ENCODE data around the gene SLFN12L. TPM values are rescaled to one million over a fixed set of nuclear protein-coding genes. Genes with fewer than 3 reads are reported as not detected.

The SLFN12L gene
- total RNA-seq, 1 donor from 2014 or later, result 2.4 TPM

DNA sequence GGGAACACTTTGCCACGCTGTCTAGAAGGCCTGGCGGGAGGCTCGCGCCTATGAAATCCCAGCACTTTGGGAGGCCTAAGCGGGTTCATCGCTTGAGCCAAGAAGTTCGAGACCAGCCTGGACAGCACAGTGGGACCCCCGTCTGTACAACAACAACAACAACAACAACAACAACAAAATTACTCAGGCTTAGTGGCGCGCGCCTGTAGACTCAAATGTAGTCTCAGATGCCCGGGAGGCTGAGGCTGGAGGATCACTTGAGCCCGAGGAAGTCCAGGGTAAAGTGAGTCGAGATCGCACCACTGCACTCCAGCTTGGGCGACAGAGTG, 88.6 kb downstream of the SLFN12L start:
- intact Hi-C loops (cut with micrococcal nuclease), result loop anchor here (1.0 to 2.0 kb wide), 6 partner anchors 11 to 137 kb away; no protein-coding TSS in a partner anchor
- peak overlapping the region; percentile 89 for H3K4me3 Mint-ChIP-seq
- ATAC-seq (ENCODE audit: low read depth) (no peak), DNase-seq (no peak)
- no peaks in the 10 kb centered on the region for H3K9me3 Mint-ChIP-seq
- H3K27me3 Mint-ChIP-seq, result no peaks in the 10 kb centered on the region
- peak overlapping the region; percentile 84 for H3K27ac Mint-ChIP-seq
- ChIA-PET POLR2A (interaction anchor here (0.6 to 2.7 kb wide), 16 partner anchors 9 to 555 kb away, joined by 3 to 18 read pairs (median 5); partner anchors contain the start of genes PEX12, SLFN11, SLFN12 and SLFN5), CTCF (interaction anchor here (0.6 to 1.9 kb wide), 4 partner anchors 11 to 136 kb away, joined by 3 to 8 read pairs (median 5); no protein-coding TSS in a partner anchor)
- TF ChIP-seq, protein P1, sequence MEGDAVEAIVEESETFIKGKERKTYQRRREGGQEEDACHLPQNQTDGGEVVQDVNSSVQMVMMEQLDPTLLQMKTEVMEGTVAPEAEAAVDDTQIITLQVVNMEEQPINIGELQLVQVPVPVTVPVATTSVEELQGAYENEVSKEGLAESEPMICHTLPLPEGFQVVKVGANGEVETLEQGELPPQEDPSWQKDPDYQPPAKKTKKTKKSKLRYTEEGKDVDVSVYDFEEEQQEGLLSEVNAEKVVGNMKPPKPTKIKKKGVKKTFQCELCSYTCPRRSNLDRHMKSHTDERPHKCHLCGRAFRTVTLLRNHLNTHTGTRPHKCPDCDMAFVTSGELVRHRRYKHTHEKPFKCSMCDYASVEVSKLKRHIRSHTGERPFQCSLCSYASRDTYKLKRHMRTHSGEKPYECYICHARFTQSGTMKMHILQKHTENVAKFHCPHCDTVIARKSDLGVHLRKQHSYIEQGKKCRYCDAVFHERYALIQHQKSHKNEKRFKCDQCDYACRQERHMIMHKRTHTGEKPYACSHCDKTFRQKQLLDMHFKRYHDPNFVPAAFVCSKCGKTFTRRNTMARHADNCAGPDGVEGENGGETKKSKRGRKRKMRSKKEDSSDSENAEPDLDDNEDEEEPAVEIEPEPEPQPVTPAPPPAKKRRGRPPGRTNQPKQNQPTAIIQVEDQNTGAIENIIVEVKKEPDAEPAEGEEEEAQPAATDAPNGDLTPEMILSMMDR (IDR thresholded peaks at IDR 0.05), result no peak
- peaks cover 23% of the 10 kb centered on the region for H3K4me1 Mint-ChIP-seq
- H3K36me3 Mint-ChIP-seq (ENCODE audit: low read depth), result no peaks in the 10 kb centered on the region

DNA sequence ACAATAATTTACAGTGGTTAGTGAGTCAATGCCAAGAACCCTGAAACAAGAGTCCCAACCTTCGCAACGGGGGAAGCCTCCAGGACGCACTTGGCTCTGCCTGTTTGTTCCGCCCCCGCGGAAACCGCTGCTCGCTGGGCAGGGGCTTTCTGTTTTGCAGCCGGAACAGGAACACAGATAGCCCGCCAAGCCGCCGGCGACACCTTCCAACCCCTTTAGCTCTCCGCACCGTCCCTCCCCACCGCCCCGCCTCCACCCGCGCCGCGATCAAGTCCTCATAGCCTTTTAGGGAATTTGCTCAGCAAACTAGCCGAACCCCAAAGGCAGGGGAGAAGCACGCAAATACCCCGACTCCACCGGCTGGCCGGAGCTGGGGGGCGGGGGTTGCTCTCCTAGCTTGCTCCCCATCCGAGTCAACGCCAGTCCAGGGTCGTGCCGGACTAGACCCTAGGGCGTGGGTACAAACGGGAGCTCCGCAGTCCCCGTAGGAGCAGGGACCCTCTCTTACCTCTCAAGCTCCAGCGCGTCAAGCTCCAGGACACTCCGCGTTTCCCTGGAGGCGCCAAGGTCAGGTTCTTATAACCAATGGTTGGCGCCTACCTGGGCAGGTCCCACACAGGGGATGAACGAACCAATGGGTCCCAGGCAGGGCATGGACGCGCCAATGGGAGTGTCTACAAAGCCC, 89.1 kb downstream of the SLFN12L start, which contains the start of gene SLFN13:
SLFN13 (minus strand) TSS at position 553 of the 685 bp plus-strand sequence. CDS start 3,086 bp downstream, outside the sequence.
- ChIA-PET CTCF (interaction anchor here (1.2 to 1.9 kb wide), 4 partner anchors 10 to 135 kb away, joined by 4 to 8 read pairs (median 5); no protein-coding TSS in a partner anchor), POLR2A (interaction anchor here (0.6 to 2.7 kb wide), 16 partner anchors 9 to 489 kb away, joined by 3 to 18 read pairs (median 5); partner anchors contain the start of genes PEX12, SLFN11, SLFN12 and SLFN5)
- ATAC-seq (ENCODE audit: low read depth) (peak; percentile 87), DNase-seq (peak; percentile 69)
- H3K27ac Mint-ChIP-seq, result peak within 1 kb of the TSS; percentile 84
- no peaks in the 10 kb centered on the region for H3K36me3 Mint-ChIP-seq (ENCODE audit: low read depth)
- no peaks in the 10 kb centered on the region for H3K27me3 Mint-ChIP-seq
- peak within 1 kb of the TSS; percentile 89 for H3K4me3 Mint-ChIP-seq
- TF ChIP-seq, protein P1 (IDR thresholded peaks at IDR 0.05), result no peak
- intact Hi-C loops (cut with micrococcal nuclease), result loop anchor here (1.0 to 2.0 kb wide), 5 partner anchors 12 to 136 kb away; no protein-coding TSS in a partner anchor
- no peaks in the 10 kb centered on the region for H3K9me3 Mint-ChIP-seq
- peaks cover 23% of the 10 kb centered on the region for H3K4me1 Mint-ChIP-seq

DNA sequence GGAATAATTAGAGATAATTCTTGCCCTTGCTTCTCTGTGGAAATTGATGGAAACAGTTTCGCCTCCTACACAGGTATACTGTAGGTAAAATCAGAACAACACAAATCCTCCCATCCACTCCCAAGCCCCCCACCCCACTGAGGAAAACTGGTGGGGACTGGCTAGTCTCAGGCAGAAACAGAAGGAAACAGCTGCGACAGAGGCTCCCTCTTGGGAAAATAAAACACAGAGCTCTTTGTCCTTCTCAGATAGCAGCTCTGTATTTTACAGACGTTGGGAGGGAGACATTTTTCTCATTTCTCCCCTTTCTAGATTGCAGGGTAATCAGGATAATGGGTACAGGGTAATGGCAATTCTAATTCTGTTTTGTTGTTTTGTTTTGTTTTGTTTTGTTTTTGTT, 90.0 kb downstream of the SLFN12L start:
- H3K36me3 Mint-ChIP-seq (ENCODE audit: low read depth), result no peaks in the 10 kb centered on the region
- CTCF ChIA-PET, result interaction anchor here (1.3 to 1.9 kb wide), 3 partner anchors 9 to 14 kb away, joined by 4 to 6 read pairs (median 5); no protein-coding TSS in a partner anchor
- no peaks in the 10 kb centered on the region for H3K9me3 Mint-ChIP-seq
- POLR2A ChIA-PET, result interaction anchor here (1.5 to 2.7 kb wide), 5 partner anchors 14 to 135 kb away, joined by 4 to 18 read pairs (median 9); partner anchors contain the start of genes PEX12, SLFN11 and SLFN12
- peak overlapping the region; percentile 84 for H3K27ac Mint-ChIP-seq
- DNase-seq (no peak), ATAC-seq (ENCODE audit: low read depth) (no peak)
- TF ChIP-seq, protein P1 (IDR thresholded peaks at IDR 0.05), result no peak
- H3K4me1 Mint-ChIP-seq, result peaks cover 23% of the 10 kb centered on the region
- intact Hi-C loops (cut with micrococcal nuclease), result no loop called here
- peak overlapping the region; percentile 89 for H3K4me3 Mint-ChIP-seq
- no peaks in the 10 kb centered on the region for H3K27me3 Mint-ChIP-seq

DNA sequence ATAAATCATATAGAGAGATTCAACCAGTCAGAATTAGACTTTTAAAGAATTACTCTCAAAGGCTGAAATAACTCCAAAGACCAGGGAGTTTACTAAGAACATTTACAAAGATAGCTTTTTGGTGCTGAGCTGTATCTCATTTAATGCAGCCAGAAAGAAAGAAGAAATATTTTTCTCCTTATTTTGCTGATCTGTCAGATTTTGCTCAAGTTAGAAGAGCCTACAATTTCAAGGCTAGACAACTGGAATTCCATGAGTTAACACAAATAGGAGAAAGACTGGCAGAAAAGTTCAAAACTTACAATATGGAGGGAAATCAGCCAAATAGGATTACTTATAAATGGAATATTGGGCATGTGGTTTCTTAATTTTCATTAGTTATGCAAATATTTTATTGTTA, 99.0 kb downstream of the SLFN12L start:
- Mint-ChIP-seq H3K9me3 (no peaks in the 10 kb centered on the region), H3K36me3 (ENCODE audit: low read depth) (no peaks in the 10 kb centered on the region), H3K4me1 (peaks cover 7% of the 10 kb centered on the region), H3K27ac (no peak overlapping the region), H3K27me3 (no peaks in the 10 kb centered on the region), H3K4me3 (no peak overlapping the region)
- intact Hi-C loops (cut with micrococcal nuclease), result no loop called here
- TF ChIP-seq, protein P1 (IDR thresholded peaks at IDR 0.05), result no peak
- CTCF ChIA-PET, result interaction anchor here (1.2 kb wide), 1 partner anchor 9 kb away, joined by 4 read pairs; no protein-coding TSS in a partner anchor
- DNase-seq, result no peak
- POLR2A ChIA-PET, result interaction anchor here (0.5 to 2.3 kb wide), 3 partner anchors 10 to 221 kb away, joined by 5 to 7 read pairs (median 5); partner anchors contain the start of gene SLFN13
- no peak for ATAC-seq (ENCODE audit: low read depth)
